ENCODE data around the gene AMOTL2. TPM values are rescaled to one million over a fixed set of nuclear protein-coding genes. Genes with fewer than 3 reads are reported as not detected.

The AMOTL2 gene
- total RNA-seq, 1 experiment from 2014 or later, result 153 TPM

- no peaks in the 10 kb centered on the region for H3K36me3 Mint-ChIP-seq (ENCODE audit: insufficient read depth, unreplicated experiment)
- peaks cover 81% of the 10 kb centered on the region for H3K4me1 Mint-ChIP-seq (ENCODE audit: low read depth, unreplicated experiment)
- H3K9me3 Mint-ChIP-seq (ENCODE audit: low read depth, unreplicated experiment), result no peaks in the 10 kb centered on the region
- DNase-seq, result no peak
- H3K4me3 Mint-ChIP-seq (ENCODE audit: low read depth, unreplicated experiment), result no peak overlapping the region
- CTCF ChIA-PET, result no interaction called here
- no peaks in the 10 kb centered on the region for H3K27me3 Mint-ChIP-seq (ENCODE audit: unreplicated experiment)
- intact Hi-C loops (cut with micrococcal nuclease; ENCODE audit: unreplicated experiment), result no loop called here
- H3K27ac Mint-ChIP-seq (ENCODE audit: unreplicated experiment), result peak overlapping the region; percentile 2
- no peak for TF ChIP-seq CTCF (IDR thresholded peaks at IDR 0.05; ENCODE audit: unreplicated experiment)
- no TSS peak for BruUV-seq (replicated peaks)
Measured at GRCh38 chr3:134337511-134338200, 36.6 kb downstream of the AMOTL2 start.

- TF ChIP-seq CTCF (IDR thresholded peaks at IDR 0.05; ENCODE audit: unreplicated experiment), result no peak
- Mint-ChIP-seq H3K4me1 (ENCODE audit: low read depth, unreplicated experiment) (peaks cover 85% of the 10 kb centered on the region), H3K27me3 (ENCODE audit: unreplicated experiment) (no peaks in the 10 kb centered on the region), H3K36me3 (ENCODE audit: insufficient read depth, unreplicated experiment) (no peaks in the 10 kb centered on the region), H3K4me3 (ENCODE audit: low read depth, unreplicated experiment) (no peak overlapping the region), H3K9me3 (ENCODE audit: low read depth, unreplicated experiment) (no peaks in the 10 kb centered on the region), H3K27ac (ENCODE audit: unreplicated experiment) (peak overlapping the region; percentile 73)
- CTCF ChIA-PET, result no interaction called here
- no peak for DNase-seq
- no TSS peak for BruUV-seq (replicated peaks)
- intact Hi-C loops (cut with micrococcal nuclease; ENCODE audit: unreplicated experiment), result no loop called here
Measured at GRCh38 chr3:134337071-134337482, 37.2 kb downstream of the AMOTL2 start.

GRCh38 chr3:134336587-134336986, 37.7 kb downstream of the AMOTL2 start:
- Mint-ChIP-seq H3K9me3 (ENCODE audit: low read depth, unreplicated experiment) (no peaks in the 10 kb centered on the region), H3K27ac (ENCODE audit: unreplicated experiment) (peak overlapping the region; percentile 73), H3K36me3 (ENCODE audit: insufficient read depth, unreplicated experiment) (no peaks in the 10 kb centered on the region), H3K4me1 (ENCODE audit: low read depth, unreplicated experiment) (peaks cover 85% of the 10 kb centered on the region), H3K4me3 (ENCODE audit: low read depth, unreplicated experiment) (no peak overlapping the region), H3K27me3 (ENCODE audit: unreplicated experiment) (no peaks in the 10 kb centered on the region)
- BruUV-seq (replicated peaks), result no TSS peak
- TF ChIP-seq CTCF (IDR thresholded peaks at IDR 0.05; ENCODE audit: unreplicated experiment), result no peak
- intact Hi-C loops (cut with micrococcal nuclease; ENCODE audit: unreplicated experiment), result no loop called here
- DNase-seq, result no peak
- CTCF ChIA-PET, result interaction anchor here (0.8 kb wide), 1 partner anchor 10 kb away, joined by 5 read pairs; no protein-coding TSS in a partner anchor

GRCh38 chr3:134334901-134335280, 39.4 kb downstream of the AMOTL2 start:
- H3K27me3 Mint-ChIP-seq (ENCODE audit: unreplicated experiment), result no peaks in the 10 kb centered on the region
- BruUV-seq (replicated peaks), result no TSS peak
- CTCF ChIA-PET, result interaction anchor here (0.6 to 1.0 kb wide), 5 partner anchors 16 to 151 kb away, joined by 3 to 7 read pairs (median 3); partner anchors contain the start of genes ANAPC13 and CEP63
- peaks cover 85% of the 10 kb centered on the region for H3K4me1 Mint-ChIP-seq (ENCODE audit: low read depth, unreplicated experiment)
- intact Hi-C loops (cut with micrococcal nuclease; ENCODE audit: unreplicated experiment), result loop anchor here (2.0 kb wide), 1 partner anchor 16 kb away; no protein-coding TSS in a partner anchor
- no peaks in the 10 kb centered on the region for H3K36me3 Mint-ChIP-seq (ENCODE audit: insufficient read depth, unreplicated experiment)
- TF ChIP-seq CTCF (IDR thresholded peaks at IDR 0.05; ENCODE audit: unreplicated experiment), result no peak
- peak overlapping the region; percentile 66 for H3K27ac Mint-ChIP-seq (ENCODE audit: unreplicated experiment)
- DNase-seq, result peak; percentile 65
- H3K9me3 Mint-ChIP-seq (ENCODE audit: low read depth, unreplicated experiment), result no peaks in the 10 kb centered on the region
- peak overlapping the region; percentile 0 for H3K4me3 Mint-ChIP-seq (ENCODE audit: low read depth, unreplicated experiment)

Measured in Calu3 (cell line).